DND-41 (cell line): ENCODE results near the gene ANKS1A.

Experiments used
- ATAC-seq: fragments of 200-7000 bp; cut with Tn5 transposase; 3 replicates; pipeline ENCODE4 v1.9.1; 2021; ENCODE audit warnings: low read depth; ENCODE audit not compliant: insufficient read depth
- DNase-seq: peaks from one replicate; pipeline ENCODE4 v3.0.0-alpha.2; 2020
- H2AFZ ChIP-seq: 2 replicates; pipeline ENCODE4 v1.6.0; 2012; ENCODE audit warnings: low read depth, low read length
- H3K27ac ChIP-seq: 2 replicates; pipeline ENCODE4 v1.5.1; 2012; ENCODE audit warnings: low read length, inconsistent platforms
- H3K27me3 ChIP-seq: fragments of 200-600 bp; sonication (generic); 2 replicates; pipeline ENCODE4 v1.6.0; 2012; ENCODE audit warnings: low read length, mild to moderate bottlenecking, inconsistent platforms; ENCODE audit not compliant: insufficient read depth, poor library complexity
- H3K36me3 ChIP-seq: 2 replicates; pipeline ENCODE4 v1.5.1; 2012; ENCODE audit warnings: low read length, inconsistent platforms; ENCODE audit not compliant: insufficient read depth
- H3K4me1 ChIP-seq: 2 replicates; pipeline ENCODE4 v1.5.1; 2012; ENCODE audit warnings: mild to moderate bottlenecking, low read length; ENCODE audit not compliant: insufficient read depth
- H3K4me2 ChIP-seq: 2 replicates; pipeline ENCODE4 v1.6.0; 2012; ENCODE audit warnings: mild to moderate bottlenecking, moderate library complexity, low read length, inconsistent platforms; ENCODE audit not compliant: insufficient read depth
- H3K4me3 ChIP-seq, 2 experiments: fragments of 200-600 bp in 1 of 2; shearing (Covaris generic) in 1 of 2; 2 replicates each; pipeline ENCODE4 v1.5.1; 2012 to 2016; ENCODE audit warnings: inconsistent platforms in 2 of 2, low read length in 2 of 2, mild to moderate bottlenecking in 2 of 2, low read depth in 1 of 2, moderate library complexity in 1 of 2
- H3K79me2 ChIP-seq: 2 replicates; pipeline ENCODE4 v1.6.0; 2012; ENCODE audit warnings: low read length, inconsistent platforms; ENCODE audit not compliant: insufficient read depth
- H3K9ac ChIP-seq: 2 replicates; pipeline ENCODE4 v1.6.0; 2012; ENCODE audit warnings: low read depth, mild to moderate bottlenecking, inconsistent platforms, low read length, moderate library complexity
- H3K9me3 ChIP-seq: 2 replicates; pipeline ENCODE4 v1.5.1; 2012; ENCODE audit warnings: low read length, moderate library complexity, mild to moderate bottlenecking, inconsistent platforms; ENCODE audit not compliant: insufficient read depth, severe bottlenecking
- H4K20me1 ChIP-seq: 2 replicates; pipeline ENCODE4 v1.6.0; 2012; ENCODE audit warnings: low read length; ENCODE audit not compliant: insufficient read depth
- CTCF ChIP-seq: IDR thresholded peaks from 2 replicates; pipeline ENCODE4 v1.5.1; 2012; ENCODE audit warnings: borderline replicate concordance, low read length, moderate library complexity, mild to moderate bottlenecking; ENCODE audit not compliant: poor library complexity, severe bottlenecking; ENCODE audit errors: extremely low read depth
- EZH2 ChIP-seq: IDR thresholded peaks from 3 replicates; pipeline ENCODE4 v1.6.1; 2012; ENCODE audit warnings: borderline replicate concordance, low read depth, mild to moderate bottlenecking, moderate library complexity, low read length, inconsistent platforms; ENCODE audit not compliant: severe bottlenecking

The ANKS1A gene

GRCh38 chr6:35091346-35092083, 202.5 kb downstream of the ANKS1A start:
- ATAC-seq (no peak), DNase-seq (no peak)
- no peak overlapping the region for H3K27ac ChIP-seq
- no peak overlapping the region for H2AFZ ChIP-seq
- H3K36me3 ChIP-seq = peaks cover 18% of the 10 kb centered on the region
- no peaks in the 10 kb centered on the region for H3K27me3 ChIP-seq
- no peak overlapping the region for H3K9ac ChIP-seq
- H4K20me1 ChIP-seq = no peaks in the 10 kb centered on the region; the same call in 1 of the 2 replicates
- no peaks in the 10 kb centered on the region for H3K4me1 ChIP-seq
- H3K79me2 ChIP-seq = no peaks in the 10 kb centered on the region
- H3K4me2 ChIP-seq = no peak overlapping the region
- no peaks in the 10 kb centered on the region for H3K9me3 ChIP-seq
- H3K4me3 ChIP-seq = no peak overlapping the region
- TF ChIP-seq CTCF (no peak), EZH2 (no peak)

- Histone ChIP-seq H3K79me2 (no peaks in the 10 kb centered on the region), H3K4me3 (no peak overlapping the region), H3K4me1 (no peaks in the 10 kb centered on the region), H3K4me2 (no peak overlapping the region), H2AFZ (no peak overlapping the region), H3K36me3 (peaks cover 10% of the 10 kb centered on the region), H4K20me1 (no peaks in the 10 kb centered on the region; the same call in 1 of the 2 replicates), H3K27ac (no peak overlapping the region), H3K9me3 (no peaks in the 10 kb centered on the region), H3K9ac (no peak overlapping the region), H3K27me3 (no peaks in the 10 kb centered on the region)
- DNase-seq (no peak), ATAC-seq (no peak)
- no peak for TF ChIP-seq CTCF
- TF ChIP-seq EZH2 = no peak
Observed at GRCh38 chr6:35092362-35093117, 203.5 kb downstream of the ANKS1A start.

- H2AFZ ChIP-seq = no peak overlapping the region
- no peaks in the 10 kb centered on the region for H3K79me2 ChIP-seq
- ATAC-seq (no peak), DNase-seq (no peak)
- no peak for TF ChIP-seq EZH2
- no peak for TF ChIP-seq CTCF
- no peaks in the 10 kb centered on the region for H3K9me3 ChIP-seq
- no peak overlapping the region for H3K27ac ChIP-seq
- H3K36me3 ChIP-seq = peaks cover 4% of the 10 kb centered on the region
- H3K4me2 ChIP-seq = no peak overlapping the region
- no peak overlapping the region for H3K9ac ChIP-seq
- no peaks in the 10 kb centered on the region for H3K4me1 ChIP-seq
- no peaks in the 10 kb centered on the region for H3K27me3 ChIP-seq
- H3K4me3 ChIP-seq = no peak overlapping the region
- H4K20me1 ChIP-seq = no peaks in the 10 kb centered on the region; the same call in 1 of the 2 replicates
Observed at GRCh38 chr6:35093118-35093445, 204.0 kb downstream of the ANKS1A start.
